ENCODE results near the gene ARHGEF11.

DNA sequence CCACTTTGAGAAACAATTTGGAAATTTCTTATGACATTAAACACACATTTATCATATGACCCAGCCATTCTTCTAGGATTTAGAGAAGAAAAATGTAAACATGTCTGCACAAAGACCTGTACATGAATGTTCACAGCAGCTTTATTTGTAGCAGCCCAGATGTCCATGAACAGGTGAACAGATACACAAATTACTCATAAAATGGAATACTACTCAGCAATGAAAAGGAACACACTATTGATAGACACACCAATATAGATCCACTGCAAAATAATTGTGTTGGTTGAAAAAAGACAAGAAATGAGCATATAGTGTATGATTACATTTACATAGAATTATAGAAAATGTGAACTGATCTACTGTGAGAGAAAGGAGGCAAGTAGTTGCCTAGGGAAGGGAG lies 26.1 kb downstream of the ARHGEF11 start:
- no peak for TF ChIP-seq EZH2phosphoT487 (IDR thresholded peaks at IDR 0.05; ENCODE audit: borderline replicate concordance, low read length)
- TF ChIP-seq CTCF (IDR thresholded peaks at IDR 0.05; ENCODE audit: low read depth, low read length, poor library complexity, severe bottlenecking) = no peak

Measured in DOHH2 (cell line).